Measurements from ENCODE around the gene SLC17A9.
A peak's percentile ranks its signal among the peaks of the same experiment; 100 is the strongest.
"Not testable (repeated sequence)": the region's sequence is repeated elsewhere in the genome, so short reads cannot be mapped to it uniquely, and the experiment has no call there.

SLC17A9 gene

DNA sequence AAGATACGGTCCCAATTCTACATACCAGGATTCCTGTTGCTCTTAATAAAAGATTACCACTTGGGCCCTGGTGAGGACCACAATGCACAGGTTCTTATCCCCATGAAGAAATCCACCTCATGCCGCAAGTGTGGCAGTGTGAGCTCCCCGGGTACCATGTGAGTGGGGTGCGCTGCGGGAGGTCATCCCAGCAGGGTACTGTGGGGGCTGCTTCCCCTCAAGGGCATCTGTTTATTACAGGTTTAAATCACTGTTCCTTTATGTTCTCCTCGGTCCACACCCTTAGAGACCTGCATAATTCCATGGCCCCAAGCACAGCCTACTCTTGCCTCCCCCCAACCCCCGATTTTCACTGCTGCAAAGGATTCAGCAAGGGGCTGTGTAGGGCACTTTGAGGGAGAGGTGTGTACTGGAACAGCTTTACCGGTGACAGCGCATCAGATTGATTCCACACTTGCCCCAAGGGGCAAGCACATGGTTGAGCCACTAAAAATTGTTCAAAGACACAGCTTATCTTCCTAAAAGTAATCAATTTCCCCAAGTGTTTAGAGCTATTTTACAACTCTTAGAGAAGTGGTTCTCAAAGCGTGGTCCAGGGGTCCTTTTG is 32.4 kb upstream of the SLC17A9 start:
- no peak for DNase-seq (ENCODE audit: low spot score)

DNA sequence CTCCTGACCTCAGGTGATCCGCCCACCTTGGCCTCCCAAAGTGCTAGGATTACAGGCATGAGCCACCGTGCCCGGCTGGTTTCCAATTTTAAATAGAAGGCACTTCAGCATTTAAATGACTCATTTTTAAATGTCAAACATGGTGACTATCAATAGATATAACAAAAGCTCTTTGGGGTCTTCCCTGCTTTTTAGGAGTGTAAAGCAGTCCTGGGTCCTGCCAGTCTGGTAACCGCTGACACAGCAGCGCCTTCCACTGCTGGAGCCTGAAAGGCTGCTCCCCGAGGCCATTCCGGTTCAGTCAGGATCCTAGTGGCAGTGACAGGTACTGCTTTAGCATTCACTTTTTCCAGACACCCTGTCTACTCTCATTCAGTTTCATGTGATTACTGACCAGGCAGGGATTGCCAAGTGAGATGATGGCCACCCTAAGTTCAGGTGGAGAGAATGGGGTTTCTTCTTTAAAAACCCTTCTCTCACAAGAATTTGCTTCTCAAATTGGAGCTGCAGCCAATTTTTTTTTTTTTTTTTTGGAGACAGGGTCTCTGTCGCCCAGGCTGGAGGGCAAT is 31.3 kb upstream of the SLC17A9 start:
- no peak for DNase-seq (ENCODE audit: low spot score)

DNA sequence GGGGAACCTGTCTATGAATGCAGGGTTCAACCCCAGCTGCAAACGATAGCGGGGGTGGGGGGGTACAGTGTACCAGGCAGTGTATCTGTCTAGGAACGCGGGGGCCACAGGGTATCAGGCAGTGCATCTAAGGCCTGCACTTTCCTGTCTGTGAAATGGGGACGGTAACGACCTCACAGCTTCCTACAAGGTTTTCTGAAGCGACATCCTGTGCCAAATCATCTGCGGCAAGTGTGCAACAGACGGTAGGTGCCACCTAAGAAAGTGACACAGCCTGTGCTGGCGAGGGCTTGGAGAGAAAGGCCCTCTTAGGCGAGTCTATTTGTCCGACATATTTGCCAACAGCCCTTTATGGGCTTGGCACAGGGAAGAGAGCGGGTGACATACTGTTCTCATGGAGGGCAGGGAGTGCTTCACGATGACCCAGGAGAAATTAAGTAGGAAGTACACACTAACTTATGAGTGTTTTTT is 30.0 kb upstream of the SLC17A9 start:
- no peak for DNase-seq (ENCODE audit: low spot score)

DNA sequence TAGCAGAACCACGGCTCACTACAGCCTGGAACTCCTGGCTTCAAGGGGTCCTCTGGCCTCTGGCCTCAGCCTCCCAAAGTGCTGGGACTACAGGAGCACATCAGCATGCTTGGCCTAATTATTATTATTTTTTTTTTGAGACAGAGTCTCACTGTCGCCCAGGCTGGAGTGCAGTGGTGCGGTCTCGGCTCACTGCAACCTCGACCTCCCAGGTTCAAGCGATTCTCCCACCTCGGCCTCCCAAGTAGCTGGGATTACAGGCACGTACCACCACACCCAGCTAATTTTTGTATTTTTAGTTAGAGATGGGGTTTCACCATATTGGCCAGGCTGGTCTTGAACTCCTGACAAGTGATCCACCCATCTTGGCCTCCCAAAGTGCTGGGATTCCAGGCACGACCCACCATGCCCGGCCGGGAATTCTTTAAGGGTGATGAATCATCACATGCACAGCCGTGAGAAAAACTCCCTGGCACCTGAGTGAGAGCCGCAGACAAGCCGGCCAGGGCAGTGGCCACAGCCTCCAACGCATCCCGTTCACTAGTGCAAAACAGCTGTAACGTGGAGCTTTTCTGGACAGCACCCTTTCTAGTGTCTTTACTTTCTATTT is 29.3 kb upstream of the SLC17A9 start:
- DNase-seq (ENCODE audit: low spot score) = not testable (repeated sequence)

DNA sequence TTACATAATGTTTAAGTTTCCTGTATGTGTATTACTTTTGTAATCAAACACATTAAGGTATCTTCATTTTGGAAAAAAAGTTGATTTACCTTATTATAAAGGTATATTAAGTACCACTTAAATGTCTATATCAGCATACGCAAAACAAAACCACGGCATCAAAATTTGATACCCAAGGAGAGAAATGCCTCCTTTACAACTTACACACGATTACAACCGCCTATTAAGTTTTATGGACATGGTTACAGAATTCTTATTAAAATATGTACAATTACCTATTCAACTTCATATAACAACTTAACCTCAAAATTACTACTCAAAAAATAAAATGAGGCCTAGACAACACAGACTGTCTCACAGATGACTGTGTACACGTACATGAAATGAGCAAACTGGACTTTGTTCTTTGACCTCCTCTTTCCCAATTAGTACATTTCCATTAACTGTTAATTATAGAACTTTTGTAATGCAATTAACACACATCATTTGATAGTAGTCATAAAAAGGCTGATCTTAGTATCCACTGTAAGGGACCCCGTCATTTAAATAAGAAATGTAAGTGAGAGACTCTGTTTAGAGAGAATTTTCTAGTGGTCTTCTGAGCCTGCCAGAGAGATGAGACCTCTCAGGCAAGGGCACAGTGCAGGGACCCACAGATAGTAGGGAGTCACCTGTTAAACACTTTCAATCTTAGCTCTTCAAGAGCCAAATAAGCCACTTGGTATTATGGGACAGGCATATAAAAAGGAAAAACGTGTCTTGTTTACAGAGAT is 28.7 kb upstream of the SLC17A9 start:
- DNase-seq (ENCODE audit: low spot score) = no peak

DNA sequence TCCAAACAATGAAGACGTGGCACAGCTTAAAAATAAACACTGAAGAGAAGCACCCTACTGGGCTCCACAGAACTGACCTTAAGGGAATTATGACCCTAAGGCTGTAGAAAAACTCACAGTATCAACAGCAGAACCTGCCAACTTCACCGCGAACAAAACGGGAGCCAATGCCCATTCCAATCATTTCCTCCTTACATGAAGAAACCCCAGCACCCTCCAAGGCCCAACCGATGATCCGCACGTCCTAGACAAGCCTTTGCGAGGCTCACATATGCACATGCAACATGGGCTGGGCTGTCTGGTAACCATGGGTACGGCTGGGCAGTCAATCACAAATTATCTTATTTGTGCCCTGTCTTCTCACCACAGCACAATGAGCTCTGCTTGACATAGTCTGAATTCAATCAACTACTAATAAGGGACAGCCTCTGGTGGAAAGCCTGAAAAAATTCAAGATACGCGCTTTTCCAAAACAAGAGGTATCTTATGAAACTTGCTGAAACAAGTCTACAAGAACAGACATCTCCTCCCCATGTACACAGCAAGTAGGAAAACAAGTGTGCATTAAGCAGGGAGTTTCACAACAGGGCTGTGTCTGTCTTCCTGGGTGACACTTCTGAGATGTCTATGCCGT is 27.9 kb upstream of the SLC17A9 start:
- no peak for DNase-seq (ENCODE audit: low spot score)

DNA sequence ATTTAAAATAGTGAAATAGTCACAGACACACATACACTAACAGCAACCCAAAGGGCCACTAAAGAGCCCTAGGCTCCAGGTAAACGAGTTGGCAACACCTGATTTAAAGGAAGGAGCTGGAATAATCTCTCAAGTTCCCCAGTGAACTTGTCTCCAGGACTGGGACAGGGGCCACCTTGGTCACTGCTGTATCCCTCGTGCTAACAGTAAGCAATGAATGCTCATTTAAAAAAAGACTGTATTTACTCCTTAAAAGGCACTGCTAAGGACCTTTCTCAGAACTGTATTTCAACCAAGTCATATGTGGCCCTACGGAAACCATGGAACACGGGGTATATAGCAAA is 27.5 kb upstream of the SLC17A9 start:
- DNase-seq (ENCODE audit: low spot score) = no peak

DNA sequence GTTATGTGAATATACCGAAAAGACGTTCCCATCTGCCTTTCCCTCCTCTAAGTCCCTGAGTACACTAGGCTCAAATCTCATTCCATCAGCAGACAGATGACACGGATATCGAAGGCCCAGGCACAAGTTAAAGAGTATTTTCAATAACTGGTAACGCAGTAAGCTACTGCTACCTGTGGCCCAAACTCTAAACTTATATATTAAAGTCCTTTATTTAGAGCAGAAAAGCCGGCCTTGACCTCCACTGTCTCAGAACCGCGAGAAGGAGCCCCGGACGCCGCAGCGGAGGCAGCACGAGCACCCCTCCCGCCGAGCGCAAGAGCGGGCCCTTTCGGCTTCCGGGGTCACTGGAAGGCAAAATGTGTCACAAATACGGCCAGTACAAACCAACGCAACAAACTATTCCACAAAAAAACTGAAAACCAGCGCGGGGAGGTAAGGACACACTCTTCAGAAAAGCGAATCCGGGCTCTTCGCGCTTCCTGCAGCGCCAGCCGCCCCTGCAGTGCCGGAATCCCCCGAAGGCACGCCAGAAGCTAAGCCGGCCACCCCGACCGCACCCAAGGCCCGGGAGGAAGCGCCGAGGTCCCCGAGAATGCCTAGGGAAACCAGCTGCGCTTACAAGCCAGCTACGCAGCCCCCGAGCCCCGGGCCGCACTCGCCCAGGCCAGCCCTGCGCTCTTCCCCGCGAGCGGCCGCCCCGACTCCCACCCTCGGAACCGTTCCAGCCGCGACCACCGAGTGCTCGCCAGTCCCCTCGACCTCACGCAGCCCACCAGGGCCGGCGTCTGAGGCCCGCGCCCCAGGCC is 26.9 kb upstream of the SLC17A9 start:
- peak; percentile 8 for DNase-seq (ENCODE audit: low spot score)

DNA sequence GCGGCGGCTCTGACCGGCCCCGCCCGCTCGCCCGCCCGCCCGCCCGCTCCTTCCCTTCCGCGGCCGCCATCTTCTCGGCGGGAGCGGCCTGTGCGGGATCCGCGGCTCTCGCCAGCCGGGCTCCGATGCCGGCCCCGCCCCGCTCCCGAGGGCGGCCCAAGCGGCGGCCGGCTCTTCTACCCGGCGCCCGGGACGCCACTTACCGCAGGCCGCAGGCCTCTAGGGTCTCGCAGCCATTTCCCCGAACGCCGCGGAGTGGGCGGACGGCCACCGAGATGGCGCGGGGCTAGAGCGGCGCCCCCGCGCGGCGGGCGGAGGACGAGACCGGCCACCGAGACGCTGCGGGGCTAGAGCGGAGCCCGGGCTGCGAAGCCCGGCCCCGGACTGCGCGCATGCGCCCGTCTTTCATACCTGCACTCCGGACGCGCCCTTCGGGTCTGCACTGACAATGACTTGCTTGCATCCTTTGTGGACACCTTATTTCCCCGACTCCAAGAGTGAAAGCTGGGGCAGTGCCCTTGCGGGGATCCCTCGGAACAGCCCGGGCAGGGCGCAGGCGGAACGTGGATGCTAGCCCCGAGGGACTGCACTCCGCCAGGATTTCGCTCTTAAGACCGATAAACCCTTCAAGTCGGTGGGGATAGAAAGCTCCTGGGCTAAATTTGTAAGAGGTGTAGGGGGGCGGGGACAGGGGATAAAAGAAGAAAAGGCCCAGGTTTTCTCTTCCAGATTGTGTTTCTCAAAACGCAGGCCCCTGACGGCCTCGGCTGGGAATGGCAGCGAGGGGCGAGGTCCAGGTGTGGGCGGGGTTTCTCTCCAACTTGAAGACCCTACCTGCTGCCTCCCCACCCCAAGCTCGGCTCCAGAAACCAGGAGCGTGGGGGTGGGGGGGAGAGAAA is 26.0 kb upstream of the SLC17A9 start, which contains the start of gene DIDO1:
TSS of gene DIDO1 (minus strand) at position 277 of the 899 bp plus-strand sequence.
- peak; percentile 86 for DNase-seq (ENCODE audit: low spot score)

DNA sequence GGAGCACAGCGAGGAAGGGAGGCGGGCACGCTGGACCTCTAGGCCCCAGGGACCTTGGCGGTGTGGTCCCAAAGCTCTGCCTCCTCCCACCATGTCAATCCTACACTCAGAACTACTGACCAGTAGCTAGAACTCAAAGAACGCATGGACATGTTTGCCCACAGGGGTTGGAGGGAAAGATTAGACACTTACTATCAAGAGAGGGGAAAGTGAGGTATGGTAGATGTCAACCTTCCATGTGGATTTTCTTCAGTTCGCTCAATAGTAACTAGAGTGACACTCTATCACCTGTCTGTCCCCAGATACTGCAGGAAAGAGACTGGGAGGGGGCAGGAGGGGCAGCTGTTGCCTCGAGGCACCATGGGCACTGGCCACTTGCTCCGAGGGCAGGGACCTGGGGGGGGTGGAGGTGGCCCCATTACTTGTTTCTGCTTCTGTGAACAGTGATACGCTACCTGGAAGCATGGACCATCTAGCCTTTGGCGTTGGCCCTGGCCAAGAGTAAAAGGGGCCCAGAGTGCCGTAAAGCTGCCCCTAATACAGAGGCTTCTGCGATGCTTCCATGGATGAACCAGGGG is 25.3 kb upstream of the SLC17A9 start:
- DNase-seq (ENCODE audit: low spot score) = no peak

DNA sequence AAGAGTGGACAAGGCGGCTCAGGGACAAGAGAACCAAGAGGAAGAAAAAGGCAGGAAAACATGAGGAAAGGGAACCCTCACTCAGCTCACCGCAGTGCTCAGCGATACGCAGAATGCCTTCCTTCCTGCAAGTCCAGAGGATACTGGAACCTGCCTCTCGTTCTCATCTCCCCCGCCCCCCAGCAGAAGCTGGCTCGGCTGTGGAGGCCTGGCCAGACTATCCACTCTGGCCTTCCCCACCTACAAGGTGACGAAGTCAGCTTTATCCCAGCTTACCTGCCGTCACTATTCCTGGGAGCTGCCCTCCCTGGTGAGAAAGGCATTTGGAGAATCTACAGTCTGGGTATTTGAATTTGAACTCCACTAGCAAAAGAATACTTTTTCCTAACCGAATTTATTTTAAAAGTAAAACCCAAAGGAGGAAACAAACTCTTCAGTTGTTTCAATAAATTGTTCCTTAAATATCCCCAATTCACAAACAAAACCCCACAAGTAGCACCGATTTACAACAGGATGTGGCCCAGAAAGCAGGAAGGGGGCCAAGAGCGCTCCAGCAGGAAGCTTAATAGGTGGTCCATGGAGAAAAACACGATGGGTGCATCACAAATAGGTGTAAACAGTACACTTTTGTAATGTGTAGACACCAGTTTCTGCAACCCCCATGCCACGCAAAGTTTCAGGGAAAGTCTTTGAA is 24.1 kb upstream of the SLC17A9 start:
- no peak for DNase-seq (ENCODE audit: low spot score)

DNA sequence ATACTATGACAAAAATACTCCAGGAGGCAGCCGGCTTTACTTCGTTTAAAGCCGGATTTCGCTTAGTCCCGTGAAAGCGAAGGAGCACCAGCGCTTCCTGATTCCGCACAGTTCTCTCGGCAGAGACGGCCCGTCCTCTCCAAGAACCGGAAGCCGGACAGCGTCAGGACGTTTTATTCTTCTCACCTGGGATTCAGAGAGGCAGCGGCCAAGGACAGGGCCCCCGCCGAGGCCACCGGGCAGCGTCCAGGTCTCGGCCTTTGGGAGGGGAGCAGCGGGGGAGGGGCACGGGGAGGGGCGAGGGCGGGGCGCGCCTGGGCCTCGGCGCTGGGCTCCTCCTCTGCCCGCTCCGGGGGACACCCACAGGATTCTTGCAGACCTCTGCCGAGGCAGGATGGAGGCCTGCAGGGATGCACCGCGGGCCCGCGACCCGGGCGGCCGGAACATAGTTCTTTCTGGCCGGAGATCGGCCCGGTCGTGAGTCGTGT is 23.4 kb upstream of the SLC17A9 start:
- peak; percentile 25 for DNase-seq (ENCODE audit: low spot score)

DNA sequence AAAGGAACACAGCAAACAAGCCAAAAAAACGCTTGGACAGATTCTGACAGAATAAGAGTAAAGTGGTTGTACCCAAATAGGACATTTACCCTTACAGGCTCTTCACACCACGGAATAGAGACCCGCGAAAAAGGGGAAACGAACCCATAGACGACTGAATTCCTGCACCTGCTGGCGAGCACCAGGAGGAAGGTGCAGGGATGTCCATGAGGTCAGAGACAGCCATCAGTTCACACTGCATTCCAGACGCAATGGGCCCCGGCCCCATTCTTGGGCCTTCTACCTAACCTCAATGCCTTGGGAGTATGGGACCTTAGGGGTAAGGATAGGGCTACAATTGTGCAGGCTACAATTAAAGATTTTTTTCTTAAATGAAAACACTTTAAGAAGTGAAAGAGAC is 21.0 kb upstream of the SLC17A9 start:
- no peak for DNase-seq (ENCODE audit: low spot score)

DNA sequence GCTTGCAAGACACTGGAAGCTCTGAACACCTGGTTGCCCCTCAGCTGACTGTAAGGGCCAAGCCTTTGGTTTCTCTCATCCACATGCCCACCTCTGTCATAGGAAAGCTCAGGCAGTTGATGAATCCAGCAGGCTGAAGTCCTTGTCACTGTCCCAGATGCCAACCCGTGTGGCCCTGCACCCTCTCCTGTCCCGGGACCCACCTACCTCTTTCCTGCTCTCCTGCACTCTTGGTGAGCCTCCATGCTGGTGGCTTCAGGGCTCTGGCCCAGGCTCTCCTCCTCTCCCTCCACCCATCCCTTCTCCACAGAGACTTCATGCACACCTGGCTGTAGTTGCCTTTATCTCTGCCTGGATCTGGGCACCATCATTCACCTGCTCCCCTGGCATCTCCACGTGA is 18.5 kb upstream of the SLC17A9 start:
- no peak for DNase-seq (ENCODE audit: low spot score)

DNA sequence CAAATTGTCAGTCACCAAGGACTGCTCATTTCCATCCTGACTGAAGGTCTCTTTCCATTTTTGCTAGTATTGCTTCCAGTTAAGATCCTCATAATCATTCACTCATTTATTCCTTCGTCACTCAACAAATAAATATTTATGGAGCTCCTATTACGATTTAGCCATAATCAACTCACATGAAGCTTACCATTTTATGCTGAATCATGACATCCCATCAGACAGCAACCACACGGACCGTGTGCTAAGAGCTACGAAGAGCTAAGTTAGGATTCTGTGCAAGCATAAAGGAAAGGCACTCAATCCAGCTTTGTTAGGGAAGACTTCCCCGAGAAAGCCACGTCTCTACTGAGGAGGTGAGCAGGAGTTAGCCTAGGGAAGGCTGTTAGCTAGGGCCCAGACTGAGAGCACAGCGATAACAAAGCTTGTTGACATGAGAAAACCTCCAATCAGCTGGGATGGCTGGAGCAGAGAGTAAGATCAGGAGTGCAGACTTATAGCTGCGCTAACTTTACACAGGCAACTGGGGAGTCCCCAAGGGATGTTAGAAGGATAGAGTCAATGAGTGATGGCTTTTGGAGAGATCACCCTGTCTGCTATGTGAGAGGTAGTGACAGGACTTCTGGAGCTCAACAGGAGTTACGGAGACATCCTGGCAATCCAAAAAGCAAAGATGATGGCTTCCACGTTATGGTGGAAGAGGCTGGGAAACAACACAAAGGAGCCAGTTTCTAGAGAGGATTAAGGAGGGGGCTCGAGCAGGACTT is 17.1 kb upstream of the SLC17A9 start:
- no peak for DNase-seq (ENCODE audit: low spot score)

DNA sequence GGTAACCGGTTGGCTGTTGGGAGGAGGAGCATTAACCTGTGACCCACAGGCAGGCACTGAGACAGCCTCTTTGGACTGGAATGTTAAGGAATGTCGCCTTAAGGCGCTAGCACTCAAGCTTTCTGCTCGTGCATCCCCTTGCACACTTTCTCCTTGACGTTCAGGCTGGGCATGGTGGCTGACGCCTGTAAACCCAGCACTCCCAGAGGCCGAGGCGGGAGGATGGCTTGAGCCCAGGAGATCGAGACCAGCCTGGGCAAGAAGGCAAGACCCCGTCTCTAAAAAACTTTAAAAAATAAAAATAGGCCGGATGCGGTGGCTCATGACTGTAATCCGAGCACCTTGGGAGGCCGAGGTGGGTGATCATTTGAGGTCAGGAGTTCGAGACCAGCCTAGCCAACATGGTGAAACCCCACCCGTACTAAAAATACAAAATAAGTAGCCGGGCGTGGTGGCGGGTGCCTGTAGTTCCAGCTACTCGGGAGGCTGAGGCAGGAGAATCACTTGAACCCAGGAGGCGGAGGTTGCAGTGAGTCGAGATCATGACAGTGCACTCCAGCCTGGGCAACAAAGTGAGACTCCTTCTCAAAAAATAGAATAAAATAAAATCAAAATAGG is 16.4 kb upstream of the SLC17A9 start:
- DNase-seq (ENCODE audit: low spot score) = no peak

DNA sequence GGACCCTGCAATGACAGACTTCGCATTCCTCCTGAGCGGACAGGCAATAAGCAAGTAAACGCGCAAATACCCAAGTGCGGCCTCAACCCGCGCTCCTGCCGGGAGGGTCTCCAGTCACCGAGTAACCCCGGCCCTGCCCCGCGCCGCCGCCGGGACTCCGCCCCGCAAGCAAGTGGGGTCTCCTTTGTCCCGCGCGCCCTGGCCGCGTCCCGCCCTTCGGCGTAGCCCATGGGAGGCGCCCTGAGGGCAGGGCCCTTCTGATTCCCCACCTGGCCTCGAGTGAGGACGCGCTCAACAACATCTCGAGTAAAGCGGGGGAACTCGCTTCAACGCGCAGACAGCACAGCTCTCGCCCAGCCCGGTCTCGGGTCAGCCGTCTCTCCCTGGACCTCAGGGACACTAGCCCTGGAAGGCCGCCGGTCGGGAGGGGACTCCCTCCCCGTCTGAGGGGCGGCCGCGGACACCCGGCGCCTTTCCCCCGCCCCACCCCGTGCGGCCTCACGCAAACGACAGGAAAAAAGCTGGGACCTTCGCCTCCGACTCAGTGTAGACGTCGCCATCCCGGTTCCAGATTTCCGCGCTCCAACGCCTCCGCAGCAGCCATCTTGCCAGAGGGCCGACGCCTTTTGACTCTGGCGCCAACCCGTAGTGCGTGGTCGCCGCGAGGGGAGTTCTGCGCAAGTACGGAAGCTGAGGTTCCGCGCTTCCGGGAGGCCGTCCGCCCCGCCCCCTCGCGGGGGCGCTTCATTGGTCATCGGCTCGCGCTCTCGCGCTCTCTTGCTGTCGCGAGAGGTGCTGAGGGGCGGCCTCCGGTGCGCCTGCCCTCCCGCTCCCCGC is 15.0 kb upstream of the SLC17A9 start:
- DNase-seq (ENCODE audit: low spot score) = peak; percentile 90
